WTC11 (cell line): ENCODE data around the gene CNKSR3. TPM values are rescaled to one million over a fixed set of nuclear protein-coding genes. Genes with fewer than 3 reads are reported as not detected.

Experiments
- ATAC-seq: fragments of 200-7000 bp; cut with Tn5 transposase; 2 replicates; pipeline ENCODE4 v1.10.0; 2021; ENCODE audit warnings: mild to moderate bottlenecking, moderate library complexity
- CTCF ChIA-PET: fragments of 300-600 bp; sonication (Branson Sonifier 250); formaldehyde crosslinking; loops from one replicate; lab custom pipeline; 2021; ENCODE audit warnings: antibody characterized with exemption; lab: Charles Lee
- POLR2A ChIA-PET: fragments of 350-600 bp; sonication (Branson Sonifier 250); formaldehyde crosslinking; loops from one replicate; lab custom pipeline; 2021; ENCODE audit warnings: antibody characterized with exemption; lab: Charles Lee
- DNase-seq: peaks from one replicate; pipeline ENCODE4 v3.0.0; 2021; ENCODE audit warnings: low spot score
- H3K27ac Mint-ChIP-seq: 2 replicates; pipeline ENCODE4 v1.8.0; 2021; ENCODE audit warnings: mixed read lengths
- H3K27me3 Mint-ChIP-seq: 2 replicates; pipeline ENCODE4 v1.8.0; 2021; ENCODE audit warnings: low read depth, mild to moderate bottlenecking, moderate library complexity, mixed read lengths
- H3K36me3 Mint-ChIP-seq: 2 replicates; pipeline ENCODE4 v1.8.0; 2021; ENCODE audit warnings: mixed read lengths
- H3K4me1 Mint-ChIP-seq: 2 replicates; pipeline ENCODE4 v1.8.0; 2022; ENCODE audit warnings: mixed read lengths
- H3K4me3 Mint-ChIP-seq: 2 replicates; pipeline ENCODE4 v1.8.0; 2021; ENCODE audit warnings: mild to moderate bottlenecking, moderate library complexity, mixed read lengths
- H3K9me3 Mint-ChIP-seq: 2 replicates; pipeline ENCODE4 v1.8.0; 2021; ENCODE audit warnings: mixed read lengths
- ATF1 ChIP-seq: sonication (generic); formaldehyde crosslinking; IDR thresholded peaks from 2 replicates; pipeline ENCODE4 v1.8.1; 2023; ENCODE audit warnings: mild to moderate bottlenecking, moderate library complexity, missing genetic modification reagents
- EMX1 ChIP-seq: fragments of 250-450 bp; sonication (Bioruptor Pico); IDR thresholded peaks from 2 replicates; pipeline ENCODE4 v1.8.0; 2021; ENCODE audit warnings: mild to moderate bottlenecking
- ESRRA ChIP-seq: sonication (generic); formaldehyde crosslinking; IDR thresholded peaks from 2 replicates; pipeline ENCODE4 v1.8.1; 2022; ENCODE audit warnings: mild to moderate bottlenecking, missing genetic modification reagents, borderline replicate concordance
- ETV6 ChIP-seq: sonication (generic); formaldehyde crosslinking; IDR thresholded peaks from 2 replicates; pipeline ENCODE4 v1.8.1; 2022; ENCODE audit warnings: mild to moderate bottlenecking, missing genetic modification reagents
- FOXP4 ChIP-seq: sonication (generic); formaldehyde crosslinking; IDR thresholded peaks from 2 replicates; pipeline ENCODE4 v1.8.0; 2022; ENCODE audit warnings: mild to moderate bottlenecking, missing genetic modification reagents
- GABPB1 ChIP-seq: sonication (generic); formaldehyde crosslinking; IDR thresholded peaks from 2 replicates; pipeline ENCODE4 v1.8.1; 2023; ENCODE audit warnings: mild to moderate bottlenecking, missing genetic modification reagents
- NFE2L1 ChIP-seq: sonication (generic); formaldehyde crosslinking; IDR thresholded peaks from 2 replicates; pipeline ENCODE4 v1.8.1; 2023; ENCODE audit warnings: missing genetic modification reagents
- NR1H2 ChIP-seq: sonication (generic); formaldehyde crosslinking; IDR thresholded peaks from 2 replicates; pipeline ENCODE4 v1.9.0; 2021; ENCODE audit warnings: mild to moderate bottlenecking, moderate library complexity, missing genetic modification reagents
- NR3C1 ChIP-seq: sonication (generic); formaldehyde crosslinking; conservative IDR thresholded peaks from 2 replicates; pipeline ENCODE4 v1.8.1; 2023; ENCODE audit warnings: low read depth, mild to moderate bottlenecking, missing genetic modification reagents
- SMAD4 ChIP-seq: sonication (generic); formaldehyde crosslinking; IDR thresholded peaks from 2 replicates; pipeline ENCODE4 v1.8.0; 2022; ENCODE audit warnings: mild to moderate bottlenecking, missing genetic modification reagents
- SP1 ChIP-seq: sonication (generic); formaldehyde crosslinking; conservative IDR thresholded peaks from 2 replicates; pipeline ENCODE4 v1.8.1; 2022; ENCODE audit warnings: missing genetic modification reagents
- USF1 ChIP-seq: sonication (generic); formaldehyde crosslinking; IDR thresholded peaks from 2 replicates; pipeline ENCODE4 v1.8.0; 2022; ENCODE audit warnings: mild to moderate bottlenecking, missing genetic modification reagents
- USF2 ChIP-seq: sonication (generic); formaldehyde crosslinking; IDR thresholded peaks from 2 replicates; pipeline ENCODE4 v1.8.1; 2023; ENCODE audit warnings: mild to moderate bottlenecking, missing genetic modification reagents, moderate library complexity
- ZNF317 ChIP-seq: sonication (generic); formaldehyde crosslinking; IDR thresholded peaks from 2 replicates; pipeline ENCODE4 v1.8.1; 2023; ENCODE audit warnings: low read depth, mild to moderate bottlenecking, moderate library complexity, missing genetic modification reagents, borderline replicate concordance
- total RNA-seq: library from RNA; stranded (reverse); gene quantifications from 3 replicates; pipeline ENCODE4 v1.2.3, GENCODE V29; 2021
- TF ChIP-seq, protein P1 (sequence below): sonication (generic); formaldehyde crosslinking; IDR thresholded peaks from 2 replicates; pipeline ENCODE4 v1.8.0; 2022; ENCODE audit warnings: mild to moderate bottlenecking, missing genetic modification reagents
- TF ChIP-seq, protein P2 (sequence below): fragments of 250-450 bp; sonication (Bioruptor Pico); IDR thresholded peaks from 2 replicates; pipeline ENCODE4 v2.1.2; 2022; ENCODE audit warnings: mild to moderate bottlenecking, moderate library complexity
- TF ChIP-seq, protein P3 (sequence below): sonication (generic); formaldehyde crosslinking; IDR thresholded peaks from 2 replicates; pipeline ENCODE4 v1.8.1; 2023; ENCODE audit warnings: mild to moderate bottlenecking, missing genetic modification reagents, borderline replicate concordance
- TF ChIP-seq, protein P4 (sequence below): fragments of 250-450 bp; sonication (Bioruptor Pico); IDR thresholded peaks from 2 replicates; pipeline ENCODE4 v1.9.0; 2021; ENCODE audit warnings: moderate library complexity, mild to moderate bottlenecking, inconsistent platforms, borderline replicate concordance
- TF ChIP-seq, protein P5 (sequence below): sonication (generic); formaldehyde crosslinking; IDR thresholded peaks from 2 replicates; pipeline ENCODE4 v1.8.1; 2022; ENCODE audit warnings: low read depth, mild to moderate bottlenecking, moderate library complexity, missing genetic modification reagents, borderline replicate concordance
- TF ChIP-seq, protein P6 (sequence below): sonication (generic); formaldehyde crosslinking; IDR thresholded peaks from 2 replicates; pipeline ENCODE4 v1.8.1; 2022; ENCODE audit warnings: missing genetic modification reagents, borderline replicate concordance

Gene CNKSR3
- total RNA-seq, 1 experiment from 2014 or later: 5.7 TPM

DNA sequence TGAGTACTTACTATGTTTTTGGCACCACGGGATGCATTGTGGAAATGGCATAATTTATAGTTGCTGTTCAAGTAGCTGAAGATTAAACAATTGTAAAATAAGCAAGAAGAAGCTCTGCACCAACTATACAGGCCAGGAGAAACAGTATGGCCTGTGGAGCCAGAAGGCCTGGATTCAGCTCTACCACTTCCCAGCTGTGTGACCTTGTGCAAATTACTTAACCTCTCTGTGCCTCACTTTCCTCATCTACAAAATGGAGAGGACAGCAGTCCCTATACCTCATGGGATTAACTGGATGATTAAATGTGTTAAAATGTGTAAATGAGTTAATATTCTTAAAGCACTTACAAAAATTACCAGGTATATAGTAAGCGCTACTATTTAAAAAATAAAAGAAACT lies 49.1 kb downstream of the CNKSR3 start:
- ChIA-PET CTCF (interaction anchor here (2.5 kb wide), 1 partner anchor 39 kb away, joined by 10 read pairs; no protein-coding TSS in a partner anchor), POLR2A (no interaction called here)
- H3K27me3 Mint-ChIP-seq: no peaks in the 10 kb centered on the region
- no peak overlapping the region for H3K27ac Mint-ChIP-seq
- H3K4me3 Mint-ChIP-seq: no peak overlapping the region
- H3K4me1 Mint-ChIP-seq: peaks cover 31% of the 10 kb centered on the region
- H3K9me3 Mint-ChIP-seq: no peaks in the 10 kb centered on the region
- ATAC-seq (no peak), DNase-seq (no peak)
- TF ChIP-seq, protein P1, sequence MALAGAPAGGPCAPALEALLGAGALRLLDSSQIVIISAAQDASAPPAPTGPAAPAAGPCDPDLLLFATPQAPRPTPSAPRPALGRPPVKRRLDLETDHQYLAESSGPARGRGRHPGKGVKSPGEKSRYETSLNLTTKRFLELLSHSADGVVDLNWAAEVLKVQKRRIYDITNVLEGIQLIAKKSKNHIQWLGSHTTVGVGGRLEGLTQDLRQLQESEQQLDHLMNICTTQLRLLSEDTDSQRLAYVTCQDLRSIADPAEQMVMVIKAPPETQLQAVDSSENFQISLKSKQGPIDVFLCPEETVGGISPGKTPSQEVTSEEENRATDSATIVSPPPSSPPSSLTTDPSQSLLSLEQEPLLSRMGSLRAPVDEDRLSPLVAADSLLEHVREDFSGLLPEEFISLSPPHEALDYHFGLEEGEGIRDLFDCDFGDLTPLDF (CRISPR knock-in tag): no peak
- TF ChIP-seq, protein P2, sequence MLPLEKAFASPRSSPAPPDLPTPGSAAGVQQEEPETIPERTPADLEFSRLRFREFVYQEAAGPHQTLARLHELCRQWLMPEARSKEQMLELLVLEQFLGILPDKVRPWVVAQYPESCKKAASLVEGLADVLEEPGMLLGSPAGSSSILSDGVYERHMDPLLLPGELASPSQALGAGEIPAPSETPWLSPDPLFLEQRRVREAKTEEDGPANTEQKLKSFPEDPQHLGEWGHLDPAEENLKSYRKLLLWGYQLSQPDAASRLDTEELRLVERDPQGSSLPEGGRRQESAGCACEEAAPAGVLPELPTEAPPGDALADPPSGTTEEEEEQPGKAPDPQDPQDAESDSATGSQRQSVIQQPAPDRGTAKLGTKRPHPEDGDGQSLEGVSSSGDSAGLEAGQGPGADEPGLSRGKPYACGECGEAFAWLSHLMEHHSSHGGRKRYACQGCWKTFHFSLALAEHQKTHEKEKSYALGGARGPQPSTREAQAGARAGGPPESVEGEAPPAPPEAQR (CRISPR knock-in tag): no peak
- TF ChIP-seq NR3C1 (CRISPR knock-in tag) (no peak), SMAD4 (CRISPR knock-in tag) (no peak), USF2 (CRISPR knock-in tag) (no peak), USF1 (CRISPR knock-in tag) (no peak), ESRRA (CRISPR knock-in tag) (no peak), ETV6 (CRISPR knock-in tag) (no peak), ZNF317 (CRISPR knock-in tag) (no peak), NFE2L1 (no peak), GABPB1 (no peak), FOXP4 (no peak), ATF1 (CRISPR knock-in tag) (no peak), SP1 (no peak), EMX1 (CRISPR knock-in tag) (no peak), NR1H2 (CRISPR knock-in tag) (no peak)
- TF ChIP-seq, protein P3, sequence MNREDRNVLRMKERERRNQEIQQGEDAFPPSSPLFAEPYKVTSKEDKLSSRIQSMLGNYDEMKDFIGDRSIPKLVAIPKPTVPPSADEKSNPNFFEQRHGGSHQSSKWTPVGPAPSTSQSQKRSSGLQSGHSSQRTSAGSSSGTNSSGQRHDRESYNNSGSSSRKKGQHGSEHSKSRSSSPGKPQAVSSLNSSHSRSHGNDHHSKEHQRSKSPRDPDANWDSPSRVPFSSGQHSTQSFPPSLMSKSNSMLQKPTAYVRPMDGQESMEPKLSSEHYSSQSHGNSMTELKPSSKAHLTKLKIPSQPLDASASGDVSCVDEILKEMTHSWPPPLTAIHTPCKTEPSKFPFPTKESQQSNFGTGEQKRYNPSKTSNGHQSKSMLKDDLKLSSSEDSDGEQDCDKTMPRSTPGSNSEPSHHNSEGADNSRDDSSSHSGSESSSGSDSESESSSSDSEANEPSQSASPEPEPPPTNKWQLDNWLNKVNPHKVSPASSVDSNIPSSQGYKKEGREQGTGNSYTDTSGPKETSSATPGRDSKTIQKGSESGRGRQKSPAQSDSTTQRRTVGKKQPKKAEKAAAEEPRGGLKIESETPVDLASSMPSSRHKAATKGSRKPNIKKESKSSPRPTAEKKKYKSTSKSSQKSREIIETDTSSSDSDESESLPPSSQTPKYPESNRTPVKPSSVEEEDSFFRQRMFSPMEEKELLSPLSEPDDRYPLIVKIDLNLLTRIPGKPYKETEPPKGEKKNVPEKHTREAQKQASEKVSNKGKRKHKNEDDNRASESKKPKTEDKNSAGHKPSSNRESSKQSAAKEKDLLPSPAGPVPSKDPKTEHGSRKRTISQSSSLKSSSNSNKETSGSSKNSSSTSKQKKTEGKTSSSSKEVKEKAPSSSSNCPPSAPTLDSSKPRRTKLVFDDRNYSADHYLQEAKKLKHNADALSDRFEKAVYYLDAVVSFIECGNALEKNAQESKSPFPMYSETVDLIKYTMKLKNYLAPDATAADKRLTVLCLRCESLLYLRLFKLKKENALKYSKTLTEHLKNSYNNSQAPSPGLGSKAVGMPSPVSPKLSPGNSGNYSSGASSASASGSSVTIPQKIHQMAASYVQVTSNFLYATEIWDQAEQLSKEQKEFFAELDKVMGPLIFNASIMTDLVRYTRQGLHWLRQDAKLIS (CRISPR knock-in tag): no peak
- TF ChIP-seq, protein P4, sequence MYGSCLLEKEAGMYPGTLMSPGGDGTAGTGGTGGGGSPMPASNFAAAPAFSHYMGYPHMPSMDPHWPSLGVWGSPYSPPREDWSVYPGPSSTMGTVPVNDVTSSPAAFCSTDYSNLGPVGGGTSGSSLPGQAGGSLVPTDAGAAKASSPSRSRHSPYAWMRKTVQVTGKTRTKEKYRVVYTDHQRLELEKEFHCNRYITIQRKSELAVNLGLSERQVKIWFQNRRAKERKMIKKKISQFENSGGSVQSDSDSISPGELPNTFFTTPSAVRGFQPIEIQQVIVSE (CRISPR knock-in tag): no peak
- TF ChIP-seq, protein P5, sequence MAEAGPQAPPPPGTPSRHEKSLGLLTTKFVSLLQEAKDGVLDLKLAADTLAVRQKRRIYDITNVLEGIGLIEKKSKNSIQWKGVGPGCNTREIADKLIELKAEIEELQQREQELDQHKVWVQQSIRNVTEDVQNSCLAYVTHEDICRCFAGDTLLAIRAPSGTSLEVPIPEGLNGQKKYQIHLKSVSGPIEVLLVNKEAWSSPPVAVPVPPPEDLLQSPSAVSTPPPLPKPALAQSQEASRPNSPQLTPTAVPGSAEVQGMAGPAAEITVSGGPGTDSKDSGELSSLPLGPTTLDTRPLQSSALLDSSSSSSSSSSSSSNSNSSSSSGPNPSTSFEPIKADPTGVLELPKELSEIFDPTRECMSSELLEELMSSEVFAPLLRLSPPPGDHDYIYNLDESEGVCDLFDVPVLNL (CRISPR knock-in tag): no peak
- TF ChIP-seq, protein P6, sequence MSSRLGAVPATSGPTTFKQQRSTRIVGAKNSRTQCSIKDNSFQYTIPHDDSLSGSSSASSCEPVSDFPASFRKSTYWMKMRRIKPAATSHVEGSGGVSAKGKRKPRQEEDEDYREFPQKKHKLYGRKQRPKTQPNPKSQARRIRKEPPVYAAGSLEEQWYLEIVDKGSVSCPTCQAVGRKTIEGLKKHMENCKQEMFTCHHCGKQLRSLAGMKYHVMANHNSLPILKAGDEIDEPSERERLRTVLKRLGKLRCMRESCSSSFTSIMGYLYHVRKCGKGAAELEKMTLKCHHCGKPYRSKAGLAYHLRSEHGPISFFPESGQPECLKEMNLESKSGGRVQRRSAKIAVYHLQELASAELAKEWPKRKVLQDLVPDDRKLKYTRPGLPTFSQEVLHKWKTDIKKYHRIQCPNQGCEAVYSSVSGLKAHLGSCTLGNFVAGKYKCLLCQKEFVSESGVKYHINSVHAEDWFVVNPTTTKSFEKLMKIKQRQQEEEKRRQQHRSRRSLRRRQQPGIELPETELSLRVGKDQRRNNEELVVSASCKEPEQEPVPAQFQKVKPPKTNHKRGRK: no peak
- H3K36me3 Mint-ChIP-seq: no peaks in the 10 kb centered on the region
